ENCODE results near the gene ATP9B.

DNA sequence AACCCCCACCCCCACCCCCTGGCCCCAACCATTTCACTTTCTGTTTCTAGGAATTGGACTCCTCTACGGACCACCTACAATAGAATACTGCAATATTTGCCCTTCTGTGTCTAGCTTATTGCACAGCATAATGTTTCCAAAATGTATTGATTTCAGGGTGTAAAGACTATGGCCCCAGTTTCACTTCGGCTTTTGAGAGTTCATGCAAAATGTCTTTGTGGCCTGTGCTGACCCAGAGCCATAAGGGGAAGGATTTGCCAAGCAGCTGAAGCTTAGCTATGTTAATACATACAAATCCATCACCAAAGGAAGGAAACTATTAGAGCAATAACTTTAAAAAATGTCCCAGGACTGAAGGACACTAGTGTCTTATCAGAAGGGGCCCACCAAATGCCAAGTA is 11.2 kb upstream of the ATP9B start:
- TF ChIP-seq ZNF529 (tag by site-specific recombination; IDR thresholded peaks at IDR 0.05; ENCODE audit: insufficient replicate concordance) (no peak), ZNF660 (tag by site-specific recombination; IDR thresholded peaks at IDR 0.05) (no peak), YY1 (tag by site-specific recombination; IDR thresholded peaks at IDR 0.05) (no peak), OSR2 (tag by site-specific recombination; IDR thresholded peaks at IDR 0.05) (no peak), ZFP3 (tag by site-specific recombination; IDR thresholded peaks at IDR 0.05; ENCODE audit: low read depth) (no peak), ZNF324 (tag by site-specific recombination; IDR thresholded peaks at IDR 0.05) (no peak), BCL11A (tag by site-specific recombination; IDR thresholded peaks at IDR 0.05; ENCODE audit: low read depth) (no peak), ZNF19 (tag by site-specific recombination; IDR thresholded peaks at IDR 0.05; ENCODE audit: low read depth) (no peak), ZNF146 (tag by site-specific recombination; IDR thresholded peaks at IDR 0.05) (no peak), HOXA7 (CRISPR knock-in tag; IDR thresholded peaks at IDR 0.05; ENCODE audit: borderline replicate concordance) (no peak)
- TF ChIP-seq, protein P1, sequence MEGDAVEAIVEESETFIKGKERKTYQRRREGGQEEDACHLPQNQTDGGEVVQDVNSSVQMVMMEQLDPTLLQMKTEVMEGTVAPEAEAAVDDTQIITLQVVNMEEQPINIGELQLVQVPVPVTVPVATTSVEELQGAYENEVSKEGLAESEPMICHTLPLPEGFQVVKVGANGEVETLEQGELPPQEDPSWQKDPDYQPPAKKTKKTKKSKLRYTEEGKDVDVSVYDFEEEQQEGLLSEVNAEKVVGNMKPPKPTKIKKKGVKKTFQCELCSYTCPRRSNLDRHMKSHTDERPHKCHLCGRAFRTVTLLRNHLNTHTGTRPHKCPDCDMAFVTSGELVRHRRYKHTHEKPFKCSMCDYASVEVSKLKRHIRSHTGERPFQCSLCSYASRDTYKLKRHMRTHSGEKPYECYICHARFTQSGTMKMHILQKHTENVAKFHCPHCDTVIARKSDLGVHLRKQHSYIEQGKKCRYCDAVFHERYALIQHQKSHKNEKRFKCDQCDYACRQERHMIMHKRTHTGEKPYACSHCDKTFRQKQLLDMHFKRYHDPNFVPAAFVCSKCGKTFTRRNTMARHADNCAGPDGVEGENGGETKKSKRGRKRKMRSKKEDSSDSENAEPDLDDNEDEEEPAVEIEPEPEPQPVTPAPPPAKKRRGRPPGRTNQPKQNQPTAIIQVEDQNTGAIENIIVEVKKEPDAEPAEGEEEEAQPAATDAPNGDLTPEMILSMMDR (tag by site-specific recombination; IDR thresholded peaks at IDR 0.05): no peak
- TF ChIP-seq, protein P2, sequence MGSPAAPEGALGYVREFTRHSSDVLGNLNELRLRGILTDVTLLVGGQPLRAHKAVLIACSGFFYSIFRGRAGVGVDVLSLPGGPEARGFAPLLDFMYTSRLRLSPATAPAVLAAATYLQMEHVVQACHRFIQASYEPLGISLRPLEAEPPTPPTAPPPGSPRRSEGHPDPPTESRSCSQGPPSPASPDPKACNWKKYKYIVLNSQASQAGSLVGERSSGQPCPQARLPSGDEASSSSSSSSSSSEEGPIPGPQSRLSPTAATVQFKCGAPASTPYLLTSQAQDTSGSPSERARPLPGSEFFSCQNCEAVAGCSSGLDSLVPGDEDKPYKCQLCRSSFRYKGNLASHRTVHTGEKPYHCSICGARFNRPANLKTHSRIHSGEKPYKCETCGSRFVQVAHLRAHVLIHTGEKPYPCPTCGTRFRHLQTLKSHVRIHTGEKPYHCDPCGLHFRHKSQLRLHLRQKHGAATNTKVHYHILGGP (tag by site-specific recombination; IDR thresholded peaks at IDR 0.05): no peak
- TF ChIP-seq, protein P3, sequence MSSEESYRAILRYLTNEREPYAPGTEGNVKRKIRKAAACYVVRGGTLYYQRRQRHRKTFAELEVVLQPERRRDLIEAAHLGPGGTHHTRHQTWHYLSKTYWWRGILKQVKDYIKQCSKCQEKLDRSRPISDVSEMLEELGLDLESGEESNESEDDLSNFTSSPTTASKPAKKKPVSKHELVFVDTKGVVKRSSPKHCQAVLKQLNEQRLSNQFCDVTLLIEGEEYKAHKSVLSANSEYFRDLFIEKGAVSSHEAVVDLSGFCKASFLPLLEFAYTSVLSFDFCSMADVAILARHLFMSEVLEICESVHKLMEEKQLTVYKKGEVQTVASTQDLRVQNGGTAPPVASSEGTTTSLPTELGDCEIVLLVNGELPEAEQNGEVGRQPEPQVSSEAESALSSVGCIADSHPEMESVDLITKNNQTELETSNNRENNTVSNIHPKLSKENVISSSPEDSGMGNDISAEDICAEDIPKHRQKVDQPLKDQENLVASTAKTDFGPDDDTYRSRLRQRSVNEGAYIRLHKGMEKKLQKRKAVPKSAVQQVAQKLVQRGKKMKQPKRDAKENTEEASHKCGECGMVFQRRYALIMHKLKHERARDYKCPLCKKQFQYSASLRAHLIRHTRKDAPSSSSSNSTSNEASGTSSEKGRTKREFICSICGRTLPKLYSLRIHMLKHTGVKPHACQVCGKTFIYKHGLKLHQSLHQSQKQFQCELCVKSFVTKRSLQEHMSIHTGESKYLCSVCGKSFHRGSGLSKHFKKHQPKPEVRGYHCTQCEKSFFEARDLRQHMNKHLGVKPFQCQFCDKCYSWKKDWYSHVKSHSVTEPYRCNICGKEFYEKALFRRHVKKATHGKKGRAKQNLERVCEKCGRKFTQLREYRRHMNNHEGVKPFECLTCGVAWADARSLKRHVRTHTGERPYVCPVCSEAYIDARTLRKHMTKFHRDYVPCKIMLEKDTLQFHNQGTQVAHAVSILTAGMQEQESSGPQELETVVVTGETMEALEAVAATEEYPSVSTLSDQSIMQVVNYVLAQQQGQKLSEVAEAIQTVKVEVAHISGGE (tag by site-specific recombination; conservative IDR thresholded peaks at IDR 0.05; ENCODE audit: low read depth): no peak
- TF ChIP-seq, protein P4, sequence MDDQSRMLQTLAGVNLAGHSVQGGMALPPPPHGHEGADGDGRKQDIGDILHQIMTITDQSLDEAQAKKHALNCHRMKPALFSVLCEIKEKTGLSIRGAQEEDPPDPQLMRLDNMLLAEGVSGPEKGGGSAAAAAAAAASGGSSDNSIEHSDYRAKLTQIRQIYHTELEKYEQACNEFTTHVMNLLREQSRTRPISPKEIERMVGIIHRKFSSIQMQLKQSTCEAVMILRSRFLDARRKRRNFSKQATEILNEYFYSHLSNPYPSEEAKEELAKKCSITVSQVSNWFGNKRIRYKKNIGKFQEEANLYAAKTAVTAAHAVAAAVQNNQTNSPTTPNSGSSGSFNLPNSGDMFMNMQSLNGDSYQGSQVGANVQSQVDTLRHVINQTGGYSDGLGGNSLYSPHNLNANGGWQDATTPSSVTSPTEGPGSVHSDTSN (CRISPR knock-in tag; IDR thresholded peaks at IDR 0.05): no peak

Data from HEK293 (cell line).